Neural cell (in vitro differentiated cells): ENCODE measurements around the gene CBLB.

Source experiments
- CTCF ChIP-seq: fragments of 450-650 bp; IDR thresholded peaks from 2 replicates; pipeline ENCODE4 v1.5.1; 2014; ENCODE audit warnings: antibody characterized with exemption, mild to moderate bottlenecking, moderate library complexity; ENCODE audit not compliant: poor library complexity, severe bottlenecking
- EP300 ChIP-seq: fragments of 450-650 bp; conservative IDR thresholded peaks from 2 replicates; pipeline ENCODE4 v1.6.1; 2014; ENCODE audit warnings: antibody characterized with exemption, mild to moderate bottlenecking, moderate library complexity; ENCODE audit not compliant: poor library complexity, severe bottlenecking
- EZH2 ChIP-seq: fragments of 200-600, 300-800 bp; shearing (Covaris generic), sonication (generic); IDR thresholded peaks from 2 replicates; pipeline ENCODE4 v1.6.1; 2014; ENCODE audit warnings: antibody characterized with exemption, low read length, borderline replicate concordance, mild to moderate bottlenecking; ENCODE audit not compliant: insufficient read depth, poor library complexity, severe bottlenecking
- POLR2AphosphoS5 ChIP-seq: IDR thresholded peaks from 2 replicates; pipeline ENCODE4 v1.6.1; 2012
- RAD21 ChIP-seq: fragments of 450-650 bp; conservative IDR thresholded peaks from 2 replicates; pipeline ENCODE4 v1.6.1; 2014; ENCODE audit warnings: antibody characterized with exemption, mild to moderate bottlenecking, moderate library complexity
- REST ChIP-seq: IDR thresholded peaks from 2 replicates; pipeline ENCODE4 v1.6.1; 2012; ENCODE audit warnings: borderline replicate concordance

- no peak for TF ChIP-seq CTCF
- no peak for TF ChIP-seq EP300
- no peak for TF ChIP-seq EZH2
- no peak for TF ChIP-seq REST
- no peak for TF ChIP-seq POLR2AphosphoS5
- no peak for TF ChIP-seq RAD21
These were observed 85.2 kb downstream of the CBLB start for GRCh38 chr3:105783631-105784030.
